ENCODE data around the gene TSKS.

DNA sequence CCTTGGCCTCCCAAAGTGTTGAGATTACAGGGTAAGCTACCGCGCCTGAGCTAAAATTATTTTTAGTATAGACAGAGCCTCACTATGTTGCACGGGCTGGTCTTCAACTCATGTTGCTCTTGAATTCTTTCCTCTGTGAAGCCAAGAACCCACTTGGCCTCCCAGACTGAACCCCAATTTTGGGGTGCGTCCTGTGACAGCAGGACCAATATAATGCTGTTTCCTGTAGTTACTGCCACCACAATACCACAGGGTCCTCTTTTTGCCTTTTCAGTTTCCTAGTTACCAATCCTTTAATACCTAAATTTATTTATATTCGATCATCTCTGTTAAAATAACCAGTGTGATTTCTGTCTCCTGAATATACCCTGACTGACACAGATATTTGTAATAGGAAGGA, 32.9 kb downstream of the TSKS start:
- TF ChIP-seq SP2 (tag by site-specific recombination; IDR thresholded peaks at IDR 0.05) (no peak), MEIS1 (CRISPR knock-in tag; IDR thresholded peaks at IDR 0.05; ENCODE audit: borderline replicate concordance) (no peak), KLF10 (tag by site-specific recombination; IDR thresholded peaks at IDR 0.05) (no peak), ZNF133 (tag by site-specific recombination; IDR thresholded peaks at IDR 0.05) (no peak), ZNF529 (tag by site-specific recombination; IDR thresholded peaks at IDR 0.05; ENCODE audit: insufficient replicate concordance) (no peak), OVOL3 (tag by site-specific recombination; IDR thresholded peaks at IDR 0.05) (no peak)
- TF ChIP-seq, protein P1, sequence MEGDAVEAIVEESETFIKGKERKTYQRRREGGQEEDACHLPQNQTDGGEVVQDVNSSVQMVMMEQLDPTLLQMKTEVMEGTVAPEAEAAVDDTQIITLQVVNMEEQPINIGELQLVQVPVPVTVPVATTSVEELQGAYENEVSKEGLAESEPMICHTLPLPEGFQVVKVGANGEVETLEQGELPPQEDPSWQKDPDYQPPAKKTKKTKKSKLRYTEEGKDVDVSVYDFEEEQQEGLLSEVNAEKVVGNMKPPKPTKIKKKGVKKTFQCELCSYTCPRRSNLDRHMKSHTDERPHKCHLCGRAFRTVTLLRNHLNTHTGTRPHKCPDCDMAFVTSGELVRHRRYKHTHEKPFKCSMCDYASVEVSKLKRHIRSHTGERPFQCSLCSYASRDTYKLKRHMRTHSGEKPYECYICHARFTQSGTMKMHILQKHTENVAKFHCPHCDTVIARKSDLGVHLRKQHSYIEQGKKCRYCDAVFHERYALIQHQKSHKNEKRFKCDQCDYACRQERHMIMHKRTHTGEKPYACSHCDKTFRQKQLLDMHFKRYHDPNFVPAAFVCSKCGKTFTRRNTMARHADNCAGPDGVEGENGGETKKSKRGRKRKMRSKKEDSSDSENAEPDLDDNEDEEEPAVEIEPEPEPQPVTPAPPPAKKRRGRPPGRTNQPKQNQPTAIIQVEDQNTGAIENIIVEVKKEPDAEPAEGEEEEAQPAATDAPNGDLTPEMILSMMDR (tag by site-specific recombination; IDR thresholded peaks at IDR 0.05), result no peak
- TF ChIP-seq, protein P2, sequence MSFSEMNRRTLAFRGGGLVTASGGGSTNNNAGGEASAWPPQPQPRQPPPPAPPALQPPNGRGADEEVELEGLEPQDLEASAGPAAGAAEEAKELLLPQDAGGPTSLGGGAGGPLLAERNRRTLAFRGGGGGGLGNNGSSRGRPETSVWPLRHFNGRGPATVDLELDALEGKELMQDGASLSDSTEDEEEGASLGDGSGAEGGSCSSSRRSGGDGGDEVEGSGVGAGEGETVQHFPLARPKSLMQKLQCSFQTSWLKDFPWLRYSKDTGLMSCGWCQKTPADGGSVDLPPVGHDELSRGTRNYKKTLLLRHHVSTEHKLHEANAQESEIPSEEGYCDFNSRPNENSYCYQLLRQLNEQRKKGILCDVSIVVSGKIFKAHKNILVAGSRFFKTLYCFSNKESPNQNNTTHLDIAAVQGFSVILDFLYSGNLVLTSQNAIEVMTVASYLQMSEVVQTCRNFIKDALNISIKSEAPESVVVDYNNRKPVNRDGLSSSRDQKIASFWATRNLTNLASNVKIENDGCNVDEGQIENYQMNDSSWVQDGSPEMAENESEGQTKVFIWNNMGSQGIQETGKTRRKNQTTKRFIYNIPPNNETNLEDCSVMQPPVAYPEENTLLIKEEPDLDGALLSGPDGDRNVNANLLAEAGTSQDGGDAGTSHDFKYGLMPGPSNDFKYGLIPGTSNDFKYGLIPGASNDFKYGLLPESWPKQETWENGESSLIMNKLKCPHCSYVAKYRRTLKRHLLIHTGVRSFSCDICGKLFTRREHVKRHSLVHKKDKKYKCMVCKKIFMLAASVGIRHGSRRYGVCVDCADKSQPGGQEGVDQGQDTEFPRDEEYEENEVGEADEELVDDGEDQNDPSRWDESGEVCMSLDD (tag by site-specific recombination; IDR thresholded peaks at IDR 0.05), result no peak
